GM19328 (cell line): Measurements from ENCODE around the gene OR5T1.

Experiments used
- ATAC-seq: cut with Tn5 transposase; IDR thresholded peaks from one replicate; pipeline ENCODE4 v1.9.1; 2021; ENCODE audit warnings: mild to moderate bottlenecking, moderate library complexity; ENCODE audit not compliant: unreplicated experiment

OR5T1 gene

DNA sequence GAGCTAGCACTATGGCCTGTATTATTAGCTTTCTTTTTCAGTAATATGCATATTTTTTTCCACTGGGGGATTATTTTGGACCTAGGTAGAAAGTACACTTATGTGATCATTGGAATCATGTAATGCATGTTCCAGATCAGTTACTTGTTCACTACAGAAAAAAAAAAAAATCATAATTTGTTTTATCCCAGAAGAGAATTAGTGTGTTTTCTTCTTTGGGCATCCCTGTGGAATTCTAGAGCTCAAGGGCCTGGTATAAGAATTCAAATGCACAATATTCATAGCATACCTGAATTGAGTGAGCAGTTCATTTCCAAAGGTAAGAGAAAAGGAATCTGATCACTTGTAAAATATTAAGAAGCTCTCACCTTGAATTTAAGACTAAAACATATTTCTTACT is at the start of gene OR5T1:
TSS of gene OR5T1 (plus strand) at position 301 of the 400 bp plus-strand sequence. CDS start 1,485 bp downstream, outside the sequence.
- no peak for ATAC-seq

DNA sequence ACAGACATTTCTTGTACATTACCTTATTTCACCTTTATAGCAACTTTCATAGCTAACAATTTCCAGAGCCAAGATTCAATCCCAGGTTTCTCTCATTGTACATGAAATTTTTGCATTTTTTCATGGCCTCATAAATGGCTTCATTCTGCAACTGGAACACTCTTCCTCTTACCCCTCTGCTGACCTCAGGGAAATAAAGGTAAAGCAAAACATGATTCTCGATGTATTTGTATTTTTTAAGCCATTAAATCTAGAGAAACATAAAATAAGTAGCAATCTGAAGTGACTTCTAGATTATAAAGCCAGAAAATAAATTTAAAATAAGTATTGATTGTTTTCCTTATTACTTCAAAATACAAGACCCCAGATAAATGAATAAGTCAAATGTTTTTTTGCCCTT is 39.8 kb upstream of the OR5T1 start, which contains the start of gene OR5T2:
TSS of gene OR5T2 (minus strand) at position 101 of the 400 bp plus-strand sequence. CDS start 1,193 bp downstream, outside the sequence.
- no peak for ATAC-seq

DNA sequence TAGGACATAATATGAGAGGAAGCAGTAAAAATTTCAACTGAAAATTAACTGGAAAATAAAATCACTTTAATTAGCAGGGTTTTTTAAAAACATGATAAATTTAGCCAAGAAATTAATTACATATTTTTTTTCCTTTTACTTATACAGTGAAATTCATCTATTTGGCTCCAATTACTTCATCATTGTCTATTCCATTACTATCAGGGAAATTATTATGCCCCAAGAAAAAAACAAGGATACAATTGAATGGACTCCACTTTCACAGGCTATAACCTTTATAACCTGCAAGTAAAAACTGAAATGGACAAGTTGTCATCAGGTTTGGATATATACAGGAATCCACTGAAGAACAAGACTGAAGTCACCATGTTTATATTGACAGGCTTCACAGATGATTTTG is 22.0 kb upstream of the OR5T1 start, which contains the start of gene OR5T3:
TSS of gene OR5T3 (plus strand) at position 301 of the 400 bp plus-strand sequence. CDS start at position 301, 0 bp downstream.
- no peak for ATAC-seq

DNA sequence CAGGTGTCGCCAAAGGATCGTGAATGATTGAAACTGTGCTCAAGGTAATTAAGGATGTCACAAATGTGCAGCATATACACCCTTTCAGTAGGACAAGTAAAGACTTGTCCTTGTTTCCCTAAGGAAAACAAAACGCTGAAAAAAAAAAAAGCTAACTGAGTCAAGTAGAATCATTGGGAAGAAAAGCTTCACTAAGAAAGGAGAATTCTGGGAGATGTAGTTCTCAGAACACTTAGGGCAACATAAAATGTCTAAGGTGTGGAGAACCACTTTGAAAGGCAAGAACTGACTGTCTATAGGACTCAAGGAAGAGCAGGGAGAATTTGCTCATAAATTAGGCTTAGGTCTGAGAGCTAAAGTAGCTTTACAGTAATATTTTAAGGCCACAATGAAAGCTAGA is 2.9 kb upstream of the OR5T1 start:
- ATAC-seq, result no peak

DNA sequence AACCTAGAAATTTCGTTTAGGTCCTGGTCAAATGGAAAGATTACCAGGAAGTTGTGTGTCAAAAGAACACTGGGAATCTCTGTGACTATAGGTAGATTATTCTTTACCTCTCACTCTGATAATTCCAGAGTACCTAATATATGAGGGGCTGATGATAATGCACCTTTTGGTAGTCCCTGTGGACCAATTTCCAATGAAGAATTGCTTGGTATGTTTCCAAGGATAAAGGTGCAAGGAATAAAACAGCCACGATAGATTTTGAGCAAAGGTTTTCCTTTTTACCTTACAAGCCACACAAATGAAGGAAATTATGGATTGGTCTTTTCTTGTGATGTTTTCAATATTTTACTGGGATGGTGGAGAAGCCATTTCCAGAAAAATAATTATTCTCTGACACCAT is 18.2 kb downstream of the OR5T1 start, which contains the start of gene OR8H1:
TSS of gene OR8H1 (minus strand) at position 101 of the 400 bp plus-strand sequence. CDS start 1,192 bp downstream, outside the sequence.
- ATAC-seq, result no peak

DNA sequence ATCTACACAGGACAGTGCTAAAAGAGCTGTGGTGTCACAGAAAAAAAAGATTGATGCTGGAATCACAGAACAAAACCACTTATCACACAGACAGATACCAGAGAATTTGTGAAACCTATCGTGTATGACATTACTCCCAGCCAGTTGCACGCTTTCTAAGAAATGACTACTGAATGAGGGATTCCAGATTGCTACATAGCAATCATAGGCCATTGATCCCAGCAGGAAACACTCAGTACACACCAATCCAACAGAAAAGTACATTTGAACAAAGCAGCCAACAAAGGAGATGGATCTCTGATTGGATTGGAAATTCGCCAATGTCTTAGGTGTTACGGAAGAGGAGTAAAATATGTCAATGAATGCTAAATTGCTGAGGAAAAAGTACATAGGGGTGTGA is 22.9 kb downstream of the OR5T1 start:
- no peak for ATAC-seq

DNA sequence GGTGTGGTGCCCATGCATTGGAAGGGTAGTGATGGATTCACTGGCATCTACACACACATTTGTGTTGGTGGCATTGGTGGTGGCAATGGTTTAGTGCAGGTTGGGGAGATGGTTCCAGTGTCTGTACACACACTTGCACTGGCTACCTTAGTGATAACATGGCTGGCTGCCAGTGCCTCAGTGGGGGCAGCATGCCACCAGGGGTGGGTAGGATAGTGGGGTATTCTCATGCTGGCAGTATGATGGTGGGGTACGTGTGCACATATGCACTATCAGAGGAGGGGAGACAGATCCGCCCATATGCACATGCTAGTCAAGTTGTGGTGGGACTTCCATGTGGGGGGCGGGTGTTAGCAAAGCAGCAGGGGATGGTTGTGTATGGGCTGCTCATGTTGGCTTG is 33.9 kb downstream of the OR5T1 start:
- ATAC-seq, result no peak

DNA sequence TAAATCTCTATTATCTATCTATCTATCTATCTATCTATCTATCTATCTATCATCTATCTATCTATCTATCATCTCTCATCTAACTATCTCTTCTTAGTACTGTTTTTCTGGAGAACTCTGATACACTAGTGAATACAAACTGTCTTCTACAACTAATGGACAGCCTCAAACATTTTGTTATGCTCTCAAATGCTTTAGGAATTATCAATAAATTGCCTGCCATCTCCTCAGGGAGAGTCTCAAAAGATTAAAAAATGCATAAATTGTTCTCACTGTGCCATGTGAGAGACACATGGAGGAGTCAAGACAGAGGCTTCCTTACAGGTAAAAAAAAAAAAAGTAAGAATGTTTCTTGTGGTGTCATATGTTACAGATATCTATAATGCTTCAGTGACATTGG is 40.9 kb downstream of the OR5T1 start, which contains the start of gene OR8K3:
TSS of gene OR8K3 (plus strand) at position 301 of the 400 bp plus-strand sequence. CDS start 3,163 bp downstream, outside the sequence.
- ATAC-seq, result no peak
